ENCODE results near the gene ARHGEF7.

Gene ARHGEF7

DNA sequence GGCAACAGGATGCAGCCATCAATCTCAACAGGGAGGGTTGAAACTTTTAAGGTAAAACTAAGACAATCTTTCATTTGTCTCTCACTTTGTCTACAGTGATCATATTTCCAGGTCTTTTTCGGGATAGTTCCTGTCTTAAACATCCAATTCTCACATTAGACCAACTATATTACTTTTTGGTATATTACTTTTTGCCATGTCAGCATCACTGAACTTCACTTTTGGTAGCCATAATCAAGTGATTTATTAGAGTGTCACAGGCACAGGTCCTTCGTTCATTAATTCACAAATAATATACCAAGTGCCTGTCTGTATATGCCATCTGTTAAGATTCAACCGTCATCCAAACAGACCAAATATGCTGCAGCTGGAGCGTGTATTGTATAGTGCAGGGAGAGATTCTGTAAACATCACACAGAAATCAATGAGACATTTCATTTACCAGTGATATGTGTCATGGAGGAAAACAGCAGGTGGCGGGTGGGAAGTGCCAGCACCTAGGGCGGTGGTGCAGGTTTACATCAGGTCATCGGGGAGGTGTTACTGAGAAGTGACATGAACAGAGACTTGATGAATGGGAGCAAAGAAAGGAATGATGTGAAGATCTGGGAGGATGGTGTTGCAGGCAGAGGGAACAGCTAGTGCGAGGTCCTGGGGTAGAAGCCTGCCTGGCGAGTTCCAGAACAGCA lies 24.9 kb downstream of the ARHGEF7 start:
- DNase-seq: peak; percentile 93

DNA sequence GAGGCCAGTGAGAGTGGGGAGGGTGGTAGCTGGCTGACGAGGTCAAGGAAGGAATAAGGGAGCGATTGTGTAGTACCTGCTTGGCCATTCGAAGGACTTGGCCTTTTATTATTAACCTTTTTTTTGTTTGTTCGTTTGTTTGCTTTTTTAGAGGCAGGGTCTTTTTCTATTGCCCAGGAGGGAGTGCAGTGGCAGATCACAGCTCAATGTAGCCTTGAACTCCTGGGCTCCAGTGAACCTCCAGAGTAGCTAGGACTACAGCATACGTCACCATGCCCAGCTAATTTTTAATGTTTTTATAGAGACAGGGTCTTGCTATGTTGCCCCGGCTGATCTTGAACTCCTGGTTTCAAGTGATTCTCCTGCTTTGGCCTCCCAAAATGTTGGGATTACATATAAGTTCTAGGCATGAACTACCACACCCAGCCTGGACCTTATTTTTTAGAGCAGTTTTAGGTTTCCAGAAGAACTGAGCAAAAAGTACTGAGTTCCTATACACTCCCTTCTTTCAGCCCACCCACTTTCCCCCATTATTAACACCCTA lies 25.5 kb downstream of the ARHGEF7 start:
- no peak for DNase-seq

DNA sequence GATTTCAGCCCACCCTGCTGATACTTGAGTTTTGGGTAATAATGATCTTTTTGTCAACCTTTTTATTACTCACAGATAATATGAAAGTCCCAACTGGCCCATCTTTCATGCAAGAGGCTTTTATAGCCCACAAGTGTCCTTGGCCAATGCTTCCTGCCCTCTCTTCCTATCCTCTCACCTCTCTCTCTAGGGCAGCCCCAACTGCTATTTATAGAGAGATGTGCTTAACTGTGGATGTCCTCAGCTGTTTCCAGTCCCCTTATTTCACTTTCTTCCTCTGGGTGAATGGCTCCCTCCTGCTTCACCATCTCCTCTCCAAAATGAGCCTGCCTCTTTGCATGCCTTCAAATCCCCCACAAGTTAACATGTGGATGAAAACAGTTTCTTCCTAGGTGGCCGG lies 27.4 kb downstream of the ARHGEF7 start:
- no peak for DNase-seq

DNA sequence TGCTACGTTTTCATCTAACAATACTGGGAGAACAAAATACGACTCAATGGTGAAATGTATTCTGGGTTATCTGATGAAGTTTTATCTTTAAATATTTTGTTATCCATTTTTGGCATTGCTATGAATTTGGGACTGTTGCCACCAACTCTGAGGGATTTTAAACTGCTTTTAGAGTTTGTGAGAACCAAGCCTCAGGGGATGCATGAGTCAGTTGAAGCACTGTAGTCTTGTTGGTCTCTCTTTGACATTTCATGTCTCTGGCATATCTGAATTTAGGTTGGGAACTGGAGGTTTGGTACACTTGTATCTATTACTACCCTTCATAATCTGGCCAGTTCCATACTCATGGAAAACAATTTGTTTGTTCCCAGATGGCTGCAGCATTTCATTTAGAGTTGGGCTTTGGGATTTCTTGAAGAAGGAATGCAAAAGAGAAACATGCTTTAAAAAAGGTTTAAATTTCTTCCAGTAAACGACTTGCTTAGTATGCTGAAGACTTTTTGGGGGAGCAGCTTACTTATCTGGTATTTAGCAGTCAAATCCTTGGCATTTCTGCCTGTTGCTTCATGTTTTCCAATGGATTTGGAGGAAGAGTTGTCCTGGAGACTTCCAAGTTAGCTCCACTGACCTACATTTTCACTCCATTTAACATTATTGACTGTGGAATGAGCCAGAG lies 28.9 kb downstream of the ARHGEF7 start:
- no peak for DNase-seq

DNA sequence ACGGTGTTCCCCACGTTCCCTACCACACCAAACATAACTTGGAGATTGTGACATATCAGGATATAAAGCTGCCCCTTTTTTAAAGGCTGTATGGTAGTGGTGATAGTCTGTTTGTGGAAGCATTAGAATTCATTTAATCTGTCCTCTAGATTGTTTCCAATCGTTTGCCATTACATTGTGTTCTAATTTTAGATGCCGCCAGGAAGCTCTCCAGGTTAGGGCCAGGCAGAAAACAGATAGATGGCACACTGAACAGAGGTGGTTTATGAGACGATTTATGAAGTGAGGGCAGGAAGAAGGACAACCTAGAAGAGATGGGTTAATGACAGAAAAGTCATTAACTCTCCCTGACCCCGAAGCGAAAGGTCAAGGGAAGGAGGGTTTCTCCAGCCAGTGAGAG lies 30.0 kb downstream of the ARHGEF7 start:
- DNase-seq: no peak

DNA sequence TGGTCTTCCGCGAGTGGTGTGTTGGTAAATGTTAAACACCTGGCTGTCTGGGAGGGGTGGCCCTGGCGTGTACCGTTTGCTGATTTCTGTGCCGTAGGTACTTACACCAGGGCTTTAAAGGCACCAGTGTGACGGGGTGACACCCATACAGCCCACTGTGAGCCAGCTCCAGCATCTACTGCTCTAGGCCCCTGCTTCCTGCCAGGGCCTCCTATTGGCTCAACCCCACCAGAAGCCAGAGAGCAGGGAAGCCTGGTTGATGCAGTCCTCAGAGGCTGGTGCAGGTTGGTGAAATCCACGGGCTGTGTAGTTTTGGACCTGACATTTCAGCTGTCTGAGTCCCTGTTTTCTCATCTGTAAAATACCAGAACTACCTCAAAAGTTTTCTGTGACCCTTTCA lies 30.4 kb downstream of the ARHGEF7 start:
- DNase-seq: no peak

DNA sequence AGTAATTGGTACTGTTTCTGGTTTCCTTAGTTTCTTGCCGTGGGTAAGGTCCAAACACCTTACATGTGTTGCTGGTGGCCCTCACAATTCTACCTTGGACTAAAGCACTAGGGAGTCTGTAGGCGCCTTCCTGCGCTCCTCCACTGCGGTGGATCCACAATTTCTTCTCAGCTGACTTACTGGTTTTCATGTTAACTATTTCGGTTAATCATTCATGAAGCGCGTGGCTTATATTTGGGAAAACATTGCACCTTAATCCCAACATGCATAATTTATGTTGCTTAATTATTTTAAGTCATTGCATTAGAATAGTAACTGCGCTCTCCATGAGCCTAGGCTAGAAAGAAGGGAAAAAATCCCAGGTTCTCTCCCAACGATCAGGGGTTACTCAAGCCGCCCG lies 37.7 kb downstream of the ARHGEF7 start:
- no peak for DNase-seq

DNA sequence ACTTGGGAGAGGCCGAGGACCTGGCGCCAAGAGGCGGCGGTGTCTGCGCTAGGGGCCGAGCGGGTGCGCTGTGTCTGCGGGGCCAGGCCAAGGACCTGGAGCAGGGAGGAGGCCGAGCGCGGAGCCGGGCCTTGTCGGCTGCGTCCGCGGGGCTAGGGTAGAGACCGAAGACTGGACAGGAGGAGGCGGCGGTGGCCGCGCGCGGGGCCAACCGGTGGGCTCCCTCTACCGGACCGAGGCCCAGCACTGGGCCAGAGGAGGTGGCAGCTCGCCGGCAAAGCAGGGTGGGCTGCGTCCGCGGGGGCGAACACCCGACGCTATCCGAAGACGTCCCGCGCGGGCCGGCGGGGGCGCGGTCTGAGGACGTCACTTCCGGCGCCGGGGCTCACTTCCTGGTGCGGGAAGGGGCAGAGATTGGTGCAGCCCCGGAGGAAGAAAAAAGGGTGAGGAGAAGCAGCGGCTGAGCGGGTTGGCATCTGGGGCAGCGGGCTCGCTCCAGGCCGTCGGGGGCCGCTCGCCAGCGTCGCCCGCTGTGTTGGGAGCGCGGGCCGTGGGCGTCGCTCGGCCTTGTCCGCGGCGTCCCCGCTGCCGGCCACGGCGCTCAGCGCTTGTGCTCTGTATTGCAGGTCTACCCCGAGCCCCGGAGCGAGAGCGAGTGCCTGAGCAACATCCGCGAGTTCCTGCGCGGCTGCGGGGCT lies 38.3 kb downstream of the ARHGEF7 start:
- peak; percentile 94 for DNase-seq

DNA sequence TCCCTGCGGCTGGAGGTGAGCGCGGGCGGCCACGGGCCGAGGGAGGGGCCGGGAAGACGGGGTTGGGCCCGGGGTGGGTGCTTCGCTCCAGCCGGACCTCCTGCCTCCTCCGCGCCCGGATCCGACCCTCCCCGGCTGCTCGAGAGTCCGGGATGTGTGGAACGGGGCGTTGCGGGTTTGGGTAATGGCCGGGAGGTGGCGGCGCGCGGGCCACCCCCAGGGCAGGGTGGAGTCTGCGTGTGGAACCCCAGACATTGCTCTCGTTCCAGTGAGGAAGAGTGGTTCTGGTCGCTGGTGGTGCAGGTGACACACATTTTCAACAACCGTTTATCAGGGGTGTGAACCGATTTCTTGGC lies 38.8 kb downstream of the ARHGEF7 start:
- DNase-seq: peak; percentile 14

DNA sequence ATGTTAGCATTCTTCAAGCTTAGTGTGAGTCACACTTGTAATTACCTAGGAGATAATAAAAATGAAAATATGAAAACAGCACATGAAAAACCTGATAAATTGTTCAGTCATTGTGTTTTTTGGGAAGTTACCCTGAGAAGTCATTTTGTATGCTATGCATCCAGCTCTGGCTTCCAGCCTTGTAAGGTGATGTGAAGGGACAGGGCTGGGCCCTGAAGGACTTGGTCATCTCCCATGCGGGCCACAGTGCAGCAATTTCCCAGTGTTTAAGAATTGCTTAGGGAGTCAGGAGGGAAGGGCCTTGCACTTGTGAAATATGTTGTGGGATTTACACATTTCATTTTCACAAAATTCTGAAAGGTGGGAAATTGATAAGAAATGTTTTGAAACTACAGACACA lies 41.3 kb downstream of the ARHGEF7 start:
- DNase-seq: no peak

DNA sequence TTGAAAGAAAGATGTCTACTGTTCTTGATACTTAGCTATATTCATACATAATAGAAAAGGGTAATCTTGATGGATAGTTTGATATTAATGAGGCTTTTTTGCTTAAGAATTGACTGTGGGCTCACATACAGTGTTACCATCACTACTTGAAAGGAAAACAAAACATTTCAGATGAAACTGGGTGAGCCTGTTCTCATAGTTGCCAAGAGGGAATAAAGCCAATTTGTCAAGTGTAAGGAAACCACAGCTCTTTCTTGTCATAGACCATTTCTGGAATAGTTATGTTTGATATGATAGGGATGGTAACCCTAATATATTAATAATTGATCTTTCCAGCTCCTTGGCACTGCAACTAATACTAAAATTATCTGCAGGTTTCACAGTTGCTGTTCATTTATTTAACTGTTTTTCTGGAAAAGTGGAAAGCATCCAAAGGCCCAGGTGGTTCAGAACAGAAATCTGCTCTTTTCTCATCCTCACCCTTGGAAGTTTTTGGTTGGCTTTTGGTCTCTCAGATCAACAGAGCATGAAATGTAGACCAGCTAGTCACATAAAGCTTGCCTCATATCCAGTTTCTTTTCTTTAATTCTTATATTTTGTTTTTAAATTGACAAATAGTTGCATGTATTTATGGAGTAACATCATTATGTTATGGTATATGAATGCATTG lies 43.2 kb downstream of the ARHGEF7 start:
- no peak for DNase-seq

DNA sequence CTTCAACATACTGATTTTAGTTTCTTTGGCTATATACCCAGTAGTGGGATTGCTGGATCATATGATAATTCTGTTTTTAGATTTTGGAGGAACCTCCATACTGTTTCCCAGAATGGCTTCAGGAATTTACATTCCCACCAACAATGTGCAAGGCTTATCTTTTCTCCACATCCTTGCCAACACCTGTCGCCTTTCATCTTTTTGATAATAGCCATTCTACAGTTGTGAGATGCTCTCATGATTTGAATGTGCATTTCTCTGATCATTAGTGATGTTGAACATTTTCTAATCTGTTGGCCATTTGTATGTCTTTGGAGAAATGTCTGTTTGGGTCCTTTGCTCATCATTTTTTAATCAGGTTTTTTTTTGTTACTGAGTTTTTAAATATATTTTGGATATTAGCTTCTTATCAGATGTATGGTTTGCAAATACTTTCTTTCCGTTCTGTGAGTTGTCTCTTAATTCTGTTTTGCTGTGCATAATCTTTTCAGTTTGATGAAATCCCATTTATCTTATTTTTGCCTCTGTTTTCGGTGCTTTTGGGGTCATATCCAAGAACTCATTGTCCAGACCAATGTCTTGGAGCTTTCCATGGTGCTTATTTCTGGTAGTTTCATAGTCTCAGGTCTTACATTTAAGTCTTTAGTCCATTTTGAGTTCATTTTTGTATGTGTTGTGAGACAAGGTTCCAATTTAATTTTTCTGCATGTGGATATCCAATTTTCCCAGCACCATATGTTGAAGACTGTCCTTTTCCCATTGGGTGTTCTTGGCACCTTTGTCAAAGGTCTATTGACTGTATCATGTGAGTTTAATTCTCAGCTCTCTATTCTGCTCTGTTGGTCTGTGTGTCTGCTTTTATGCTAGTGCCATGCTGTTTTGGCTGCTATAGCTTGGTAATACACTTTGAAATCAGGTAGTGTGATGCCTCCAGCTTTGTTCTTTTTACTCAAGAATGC lies 44.5 kb downstream of the ARHGEF7 start:
- no peak for DNase-seq

DNA sequence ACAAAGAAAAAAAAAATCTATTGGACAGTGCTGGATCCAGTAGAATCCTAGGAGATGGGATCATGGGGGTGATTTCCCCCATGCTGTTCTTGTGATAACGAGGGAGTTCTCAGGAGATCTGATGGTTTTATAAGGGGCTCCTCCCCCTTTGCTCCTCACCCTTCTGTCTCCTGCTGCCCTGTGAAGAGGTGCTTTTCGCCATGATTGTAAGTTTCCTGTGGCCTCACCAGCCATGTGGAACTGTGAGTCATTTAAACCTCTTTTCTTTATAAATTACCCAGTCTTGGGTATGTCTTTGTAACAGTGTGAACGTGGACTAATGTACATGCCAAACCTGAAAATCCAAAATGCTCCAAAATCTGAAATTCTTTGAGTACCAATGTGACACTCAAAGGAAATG lies 45.5 kb downstream of the ARHGEF7 start:
- DNase-seq: no peak

DNA sequence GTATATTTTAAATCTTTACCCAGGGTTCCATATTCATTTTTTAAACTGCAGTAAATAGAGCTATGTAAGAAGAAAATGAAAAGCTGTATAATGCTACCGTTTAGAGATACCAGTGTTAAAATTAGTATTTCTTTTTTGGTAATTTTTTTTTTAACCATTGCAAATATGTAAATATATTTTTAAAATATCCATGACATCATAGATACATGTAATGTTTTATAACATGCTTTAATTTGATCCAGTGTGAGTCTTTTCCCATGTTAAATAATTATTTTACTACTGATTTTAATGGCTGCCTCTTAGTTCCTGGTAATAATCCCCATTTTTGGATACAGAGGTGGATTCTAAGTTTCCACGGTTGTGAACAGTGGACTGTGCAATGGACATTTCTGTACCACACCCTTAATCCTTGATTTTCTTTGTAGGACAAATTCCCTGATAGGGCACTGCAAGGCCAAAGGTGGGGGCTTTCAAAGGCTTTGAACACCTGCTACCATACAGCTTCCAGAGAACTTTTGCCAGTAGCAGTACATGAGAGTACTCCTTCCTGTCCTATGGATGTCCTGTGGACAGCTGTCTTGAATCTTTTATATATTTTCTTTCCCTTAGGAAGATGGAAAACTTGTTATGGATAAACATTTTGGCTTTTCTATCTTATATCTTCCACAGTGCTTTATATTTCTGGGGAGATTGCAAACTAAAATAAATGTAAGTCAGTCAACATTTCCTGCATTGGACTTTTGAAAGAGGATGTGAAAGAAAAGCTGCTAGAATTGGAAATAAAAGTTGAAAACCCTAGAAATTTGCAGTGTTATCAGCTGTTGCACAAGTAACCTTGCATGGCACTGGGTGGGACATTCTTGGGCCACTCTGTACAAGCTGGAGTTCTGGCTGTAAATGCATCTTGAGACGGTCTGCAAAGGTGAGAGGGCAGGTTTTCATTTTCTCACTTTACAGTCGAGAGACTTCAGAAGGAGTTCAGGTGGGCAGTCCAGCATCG lies 46.8 kb downstream of the ARHGEF7 start:
- no peak for DNase-seq

DNA sequence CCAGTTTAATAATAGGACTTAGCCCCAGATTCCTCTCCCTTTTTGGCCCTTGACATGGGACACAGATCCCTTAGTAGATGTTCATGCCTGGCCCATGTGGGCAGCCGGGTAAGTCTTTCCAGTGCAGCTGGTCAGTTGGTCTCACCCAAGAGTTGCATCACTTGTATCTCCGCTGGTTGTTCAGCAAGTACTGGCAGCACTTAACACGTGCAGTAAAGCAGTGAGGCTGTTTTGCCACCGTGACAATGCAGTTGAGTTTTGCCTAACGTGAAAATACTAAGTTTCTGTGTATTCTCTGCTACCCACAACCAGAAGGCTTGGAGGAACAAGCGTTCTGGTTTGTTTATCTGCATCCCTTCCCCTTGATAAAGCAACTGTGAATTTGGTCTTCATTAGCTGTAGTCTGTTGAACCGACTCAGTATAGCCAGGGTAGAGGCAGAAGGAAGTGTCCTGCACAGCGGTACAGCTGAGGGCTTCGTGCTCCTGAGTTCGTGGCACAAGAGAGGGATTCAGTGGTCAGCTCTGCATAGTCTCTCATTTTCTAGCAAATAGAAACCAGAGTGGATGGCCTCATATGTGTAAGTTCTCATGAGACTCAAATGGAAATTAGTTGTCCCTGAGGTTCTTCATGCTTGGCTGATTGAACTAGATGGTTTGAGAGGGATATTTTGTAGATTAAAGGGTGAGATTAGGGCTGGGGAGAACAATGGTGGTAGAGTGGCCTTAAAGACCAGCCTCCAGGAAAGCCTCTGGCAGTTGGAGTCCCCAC lies 50.3 kb downstream of the ARHGEF7 start:
- no peak for DNase-seq

DNA sequence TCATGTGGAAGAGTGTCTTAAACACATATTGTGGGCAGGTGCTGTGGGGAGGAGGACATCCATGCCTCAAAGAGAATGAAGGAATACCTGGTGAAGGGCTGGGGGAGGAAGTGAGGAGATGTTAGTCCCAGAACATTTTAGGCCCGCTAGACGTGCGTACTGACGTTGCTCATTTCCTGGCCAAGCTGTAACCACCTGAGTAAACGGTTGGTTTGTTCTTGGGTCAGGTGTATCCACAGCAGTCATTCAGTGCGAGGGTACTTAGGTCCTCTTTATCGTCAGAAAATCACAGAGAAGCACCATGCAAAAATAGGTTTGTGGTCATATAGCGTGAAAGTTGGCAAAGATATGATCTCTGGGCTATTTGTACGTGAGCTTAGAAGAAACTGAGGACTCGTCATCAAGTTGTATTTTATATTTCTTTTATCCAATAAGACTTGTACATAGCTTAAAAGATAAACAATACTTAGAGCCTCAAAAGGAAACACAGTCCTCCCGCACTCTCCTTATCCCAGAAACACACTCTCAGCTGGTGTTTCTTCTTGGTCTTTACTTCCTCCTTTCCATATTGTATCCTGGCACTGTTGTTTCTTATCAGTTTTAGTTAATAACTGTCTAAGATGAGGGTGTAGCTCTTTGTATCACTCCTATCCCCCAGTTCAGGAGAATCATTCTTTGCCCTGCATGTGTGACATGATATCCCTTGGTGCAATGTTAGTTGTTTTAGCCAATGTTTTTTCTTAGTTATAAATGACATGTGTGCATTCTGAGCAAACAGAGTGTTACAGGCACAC lies 52.0 kb downstream of the ARHGEF7 start:
- DNase-seq: no peak

DNA sequence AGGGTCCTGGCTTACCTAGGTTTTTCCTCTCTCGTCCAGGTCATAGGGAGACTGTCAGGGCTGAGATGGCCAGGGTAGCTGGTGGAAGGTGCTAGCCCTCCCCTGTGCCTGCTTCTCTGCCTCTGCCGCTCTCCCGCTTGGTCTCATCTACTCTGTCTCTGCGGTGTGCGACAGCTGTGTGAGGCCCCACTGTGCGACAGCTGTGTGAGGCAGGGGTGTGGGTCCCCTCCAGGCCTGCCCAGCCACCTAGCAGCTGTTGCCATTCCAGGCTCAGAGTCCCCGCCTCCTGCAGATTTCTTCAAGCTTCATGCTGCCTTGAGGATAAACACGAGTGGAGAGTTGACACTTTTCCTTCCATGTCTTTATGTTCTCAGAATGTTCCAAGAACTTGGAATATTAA lies 53.0 kb downstream of the ARHGEF7 start:
- DNase-seq: no peak

DNA sequence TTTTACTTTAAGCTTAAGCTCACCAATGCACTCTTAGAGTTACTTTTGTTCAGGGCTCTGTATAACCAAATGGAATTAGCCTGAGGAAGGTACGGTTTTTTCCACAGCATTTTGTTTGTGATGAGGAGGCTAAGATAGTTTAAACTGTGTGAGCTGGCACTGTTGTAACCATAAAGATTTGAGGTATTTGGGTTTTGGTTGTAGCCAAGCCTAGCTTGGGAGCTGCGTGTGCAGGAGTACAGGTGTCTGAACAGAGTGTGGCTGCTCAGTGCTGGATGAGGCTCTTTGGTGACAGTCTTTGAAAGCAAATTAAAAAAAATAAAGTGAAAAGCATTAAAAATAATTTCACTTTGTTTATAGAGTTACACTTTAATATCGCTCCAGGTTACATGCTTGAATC lies 56.0 kb downstream of the ARHGEF7 start:
- no peak for DNase-seq

DNA sequence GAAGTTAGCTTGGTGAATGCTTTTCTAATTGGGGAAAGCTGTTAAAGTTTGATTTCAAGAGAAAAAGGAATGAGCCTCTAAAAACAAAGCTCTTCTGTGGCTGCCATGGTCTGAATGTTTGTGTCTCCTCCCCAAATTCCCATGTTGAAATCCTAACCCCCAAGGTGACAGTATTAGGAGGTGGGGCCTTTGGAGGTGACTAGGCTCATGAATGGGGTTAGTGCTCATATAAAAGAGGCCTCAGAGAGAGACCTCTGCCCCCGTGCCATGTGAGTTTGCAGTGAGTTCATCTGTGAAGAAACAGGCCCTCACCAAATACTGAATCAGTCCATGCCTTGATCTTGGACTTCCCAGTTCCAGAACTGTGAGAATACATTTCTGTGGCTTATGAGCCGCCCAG lies 56.5 kb downstream of the ARHGEF7 start:
- DNase-seq: no peak
